ENCODE measurements around the gene SLC25A11. TPM values are rescaled to one million over a fixed set of nuclear protein-coding genes. Genes with fewer than 3 reads are reported as not detected.

SLC25A11 gene
- total and polyA plus RNA-seq, 2 donors (not counting 1 experiment from before 2014, with no cell fraction given): 32.3 to 44.4 TPM

- H3K27me3 Mint-ChIP-seq: no peaks in the 10 kb centered on the region
- peaks cover 15% of the 10 kb centered on the region for H3K4me1 Mint-ChIP-seq
- no peak within 1 kb of the TSS for H3K27ac Mint-ChIP-seq
- Histone ChIP-seq H3K27ac (ENCODE audit: low read length in 2 of 2) (peak within 1 kb of the TSS; percentile 67 to 68), H3K27me3 (replicated peaks in 1 of 4; ENCODE audit: control extremely low read depth in 1 of 4, control insufficient read depth in 3 of 4, insufficient read depth in 4 of 4, low read length in 3 of 4) (no peaks in the 10 kb centered on the region), H3K4me1 (ENCODE audit: control insufficient read depth in 2 of 2, insufficient read depth in 2 of 2, low read length in 2 of 2) (peaks cover 17 to 22% of the 10 kb centered on the region in 2 donors), H2AFZ (ENCODE audit: insufficient read depth, low read depth, low read length, poor library complexity, severe bottlenecking) (peak within 1 kb of the TSS; percentile 75), H3K9me3 (ENCODE audit: control extremely low read depth in 1 of 3, control insufficient read depth in 2 of 3, insufficient read depth in 1 of 3, low read length in 2 of 3) (no peaks in the 10 kb centered on the region), H4K20me1 (ENCODE audit: control insufficient read depth, insufficient read depth, low read length, poor library complexity, severe bottlenecking) (no peaks in the 10 kb centered on the region), H3K9ac (ENCODE audit: low read length) (peak within 1 kb of the TSS; percentile 73), H3K79me2 (ENCODE audit: control insufficient read depth, insufficient read depth, low read length) (peaks cover 26% of the 10 kb centered on the region), H3K36me3 (replicated peaks in 1 of 2; ENCODE audit: control extremely low read depth in 1 of 2, control insufficient read depth in 1 of 2, extremely low read depth in 1 of 2, insufficient read depth in 2 of 2, low read length in 1 of 2) (peaks cover 0 to 11% of the 10 kb centered on the region in 2 experiments), H3K4me2 (replicated peaks; ENCODE audit: low read depth, low read length, poor library complexity, severe bottlenecking) (peak within 1 kb of the TSS; percentile 85), H3K4me3 (ENCODE audit: control extremely low read depth in 1 of 5, extremely low read depth in 1 of 5, insufficient read depth in 1 of 5, low read depth in 2 of 5, low read length in 4 of 5) (peak within 1 kb of the TSS; percentile 68 to 92 (median 84))
- under 1% methylated on average over 55 of the region's 66 CpGs for WGBS (ENCODE audit: insufficient coverage)
- CTCF ChIA-PET: interaction anchor here (0.5 to 4.3 kb wide), 22 partner anchors 11 to 453 kb away, joined by 3 to 32 read pairs (median 4); partner anchors contain the start of genes CAMTA2, CHRNE, PFN1 and RNF167
- TF ChIP-seq EZH2 (IDR thresholded peaks at IDR 0.05; ENCODE audit: borderline replicate concordance, insufficient read depth, low read depth, low read length, poor library complexity, severe bottlenecking) (no peak), CTCF (IDR thresholded peaks at IDR 0.05) (peak; percentile 16)
- DNase-seq (peak; percentile 99), ATAC-seq (ENCODE audit: low read depth) (peak; percentile 68)
- H3K4me3 Mint-ChIP-seq: no peak within 1 kb of the TSS
- POLR2A ChIA-PET: interaction anchor here (0.6 to 4.7 kb wide), 24 partner anchors 11 to 825 kb away, joined by 3 to 81 read pairs (median 5); partner anchors contain the start of genes ARRB2, C17orf107, CAMTA2 and CHRNE
- intact Hi-C loops (cut with micrococcal nuclease): loop anchor here (1.0 to 5.0 kb wide), 12 partner anchors 12 to 258 kb away; partner anchors contain the start of genes ARRB2, C17orf107, CAMTA2 and INCA1
- no peaks in the 10 kb centered on the region for H3K9me3 Mint-ChIP-seq (ENCODE audit: insufficient read depth)
These were observed 28.0 kb upstream of the SLC25A11 start, which contains the start of gene SPAG7 for GRCh38 chr17:4967539-4968485. Gene SPAG7 (minus strand): TSS chr17:4967817. CDS start chr17:4967804, 13 bp downstream.

Measured in B cell (primary cell).